Adrenal gland (tissue), 12 donors: ENCODE data around the gene SYNPO2. TPM values are rescaled to one million over a fixed set of nuclear protein-coding genes. Genes with fewer than 3 reads are reported as not detected.
"Not testable (repeated sequence)": the region's sequence is repeated elsewhere in the genome, so short reads cannot be mapped to it uniquely, and the experiment has no call there.

Source experiments
- DNase-seq, 7 donors: peaks; one replicate each; pipeline ENCODE4 v3.0.0-alpha.2; 2019 to 2020
- H3K27ac ChIP-seq, 5 donors: fragments of 200-600 bp; sonication (generic) in 4 of 5; 1 replicate in 3 of 5; 2 replicates in 2 of 5; pipeline versions ENCODE4 v1.5.1 to v1.8.0; 2016 to 2020; ENCODE audit warnings: mild to moderate bottlenecking in 1 of 5
- H3K27me3 ChIP-seq: fragments of 200-600 bp; 2 replicates; pipeline ENCODE4 v1.8.0; 2021
- H3K36me3 ChIP-seq, 2 donors: fragments of 200-600 bp; replicated peaks in 1 of 2; 1 replicate in 1 of 2; 2 replicates in 1 of 2; pipeline versions ENCODE4 v1.5.1 to v1.8.0; 2018 to 2022
- H3K4me1 ChIP-seq, 2 donors: fragments of 200-600 bp; replicated peaks in 1 of 2; 1 replicate in 1 of 2; 2 replicates in 1 of 2; pipeline versions ENCODE4 v1.5.1 to v1.8.0; 2018 to 2021
- H3K4me3 ChIP-seq, 4 donors: fragments of 200-600 bp; sonication (generic) in 3 of 4; one replicate each; pipeline ENCODE4 v1.5.1; 2016 to 2018
- H3K9me3 ChIP-seq, 3 donors: fragments of 200-600 bp; sonication (generic) in 1 of 3; replicated peaks in 1 of 3; 1 replicate in 2 of 3; 2 replicates in 1 of 3; pipeline versions ENCODE4 v1.5.1 to v1.8.0; 2016 to 2021
- POLR2A ChIP-seq, 2 donors: fragments of 450-650 bp; IDR thresholded peaks; one replicate each; pipeline ENCODE4 v1.6.1; 2017; ENCODE audit warnings: antibody characterized with exemption in 2 of 2, mild to moderate bottlenecking in 2 of 2, moderate library complexity in 1 of 2
- WGBS, 4 donors: extraction: QIAGEN DNeasy Blood & Tissue Kit in 2 of 4; methylation state at CpG; one replicate each; pipeline versions ENCODE4 v1.1.5 to v1.1.7; 2013 to 2017; 5-methylcytosine and 5-hydroxymethylcytosine counted together
- intact Hi-C, 2 donors: fragments of 100-400 bp; cut with DNase I; formaldehyde crosslinking; loops; one replicate each; pipeline versions ENCODE4 v1.14.1 to v1.15.0; 2022 to 2023
- polyA plus RNA-seq, 3 donors: library from polyadenylated mRNA; stranded (reverse); fragments of 200-250 nt in 2 of 3; fragments of 350-450 nt in 1 of 3; fragmentation: Illumina TruSeq in 1 of 3; extraction: RNeasy Lipid Tissue Mini Kit (QIAGEN cat#74804) in 1 of 3; gene quantifications; one replicate each; pipeline ENCODE4 v1.2.3, GENCODE V29; 2013 to 2014
- total RNA-seq, 9 donors: library from RNA; depleted of rRNA in 4 of 9; stranded (reverse); fragments of >200 nt in 4 of 9; fragments of 120-200 nt in 1 of 9; fragmentation: NEBNext Ultra II Directional in 1 of 9; extraction: Animal tissue kit (Norgen Biotek cat#: 25700) in 1 of 9; gene quantifications; one replicate each; pipeline versions ENCODE4 v1.1.0 to v1.2.4, GENCODE V29; 2013 to 2023
- TF ChIP-seq, protein P1 (sequence below), 6 experiments: fragments of 450-650 bp in 4 of 6; fragments of 200-600 bp in 2 of 6; sonication (generic) in 1 of 6; IDR thresholded peaks; 1 replicate in 5 of 6; 2 replicates in 1 of 6; pipeline versions ENCODE4 v1.5.1 to v1.8.0; 2016 to 2021; ENCODE audit warnings: antibody characterized with exemption in 6 of 6, mild to moderate bottlenecking in 2 of 6, moderate library complexity in 1 of 6
- donor health status: healthy with polysubstance abuse.
- donor health status: Bipolar disorder and iron deficiency.
- donor health status: DM: yes; HTN: yes; CAD: no.
- donor health status: DM: no; HTN: no; CAD: no.
- donor health status: DM: no; HTN: no; CAD: no.
- donor health status: DM: yes; HTN: yes; CAD: no.

SYNPO2 gene
- total and polyA plus RNA-seq, 12 donors = 4.5 to 49.0 (median 18.4) TPM

DNA sequence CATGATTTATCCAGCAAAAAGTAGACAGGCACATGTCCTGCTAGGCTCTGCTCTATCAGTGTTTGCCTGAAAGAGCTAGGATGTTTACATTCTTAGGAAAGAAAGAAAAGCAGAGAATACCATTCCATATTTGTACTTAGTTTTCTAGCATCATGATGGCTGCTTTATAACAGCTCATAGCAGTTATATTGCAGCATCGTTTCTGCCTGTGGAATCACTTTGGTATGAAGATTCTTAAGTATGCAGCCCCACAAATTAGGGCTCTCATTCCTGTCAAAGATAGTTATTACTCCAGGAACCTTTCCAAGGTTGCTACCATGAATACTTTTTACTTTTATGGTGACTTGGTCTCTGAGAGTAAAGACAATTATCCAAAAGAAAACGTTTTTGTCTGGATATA, 128.0 kb downstream of the SYNPO2 start:
- no peaks in the 10 kb centered on the region for H3K36me3 ChIP-seq
- 23 to 49% (median 31%) methylated on average over 2 of the region's 2 CpGs for WGBS, 4 donors
- H3K4me1 ChIP-seq = no peaks in the 10 kb centered on the region
- H3K27ac ChIP-seq = peak overlapping the region in 2 of 5 donors; percentile 23 to 47
- intact Hi-C loops = no loop called here
- no peak for DNase-seq
- TF ChIP-seq POLR2A (IDR thresholded peaks at IDR 0.05) = no peak
- TF ChIP-seq, protein P1, sequence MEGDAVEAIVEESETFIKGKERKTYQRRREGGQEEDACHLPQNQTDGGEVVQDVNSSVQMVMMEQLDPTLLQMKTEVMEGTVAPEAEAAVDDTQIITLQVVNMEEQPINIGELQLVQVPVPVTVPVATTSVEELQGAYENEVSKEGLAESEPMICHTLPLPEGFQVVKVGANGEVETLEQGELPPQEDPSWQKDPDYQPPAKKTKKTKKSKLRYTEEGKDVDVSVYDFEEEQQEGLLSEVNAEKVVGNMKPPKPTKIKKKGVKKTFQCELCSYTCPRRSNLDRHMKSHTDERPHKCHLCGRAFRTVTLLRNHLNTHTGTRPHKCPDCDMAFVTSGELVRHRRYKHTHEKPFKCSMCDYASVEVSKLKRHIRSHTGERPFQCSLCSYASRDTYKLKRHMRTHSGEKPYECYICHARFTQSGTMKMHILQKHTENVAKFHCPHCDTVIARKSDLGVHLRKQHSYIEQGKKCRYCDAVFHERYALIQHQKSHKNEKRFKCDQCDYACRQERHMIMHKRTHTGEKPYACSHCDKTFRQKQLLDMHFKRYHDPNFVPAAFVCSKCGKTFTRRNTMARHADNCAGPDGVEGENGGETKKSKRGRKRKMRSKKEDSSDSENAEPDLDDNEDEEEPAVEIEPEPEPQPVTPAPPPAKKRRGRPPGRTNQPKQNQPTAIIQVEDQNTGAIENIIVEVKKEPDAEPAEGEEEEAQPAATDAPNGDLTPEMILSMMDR (IDR thresholded peaks at IDR 0.05) = no peak
- H3K9me3 ChIP-seq = no peaks in the 10 kb centered on the region
- no peak overlapping the region for H3K4me3 ChIP-seq
- H3K27me3 ChIP-seq = no peaks in the 10 kb centered on the region

DNA sequence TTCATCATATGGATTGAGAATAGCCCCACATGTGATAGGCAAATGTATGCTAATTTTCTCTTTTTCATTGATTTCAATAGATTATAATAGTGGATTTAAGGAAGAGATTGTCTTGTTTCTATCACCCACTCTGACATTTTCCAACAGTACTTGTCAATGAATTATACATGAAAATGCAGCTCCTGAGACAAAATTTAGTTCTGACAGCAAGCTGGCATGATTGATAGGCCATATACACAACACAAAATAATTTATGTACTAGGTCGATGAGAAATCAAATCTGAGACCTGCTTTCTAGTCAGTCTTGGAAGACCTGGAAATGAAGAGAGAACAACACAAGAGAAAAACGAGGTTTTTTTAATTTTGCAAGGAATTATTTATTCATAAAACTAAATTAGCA, 129.0 kb downstream of the SYNPO2 start:
- no peak overlapping the region for H3K27ac ChIP-seq

DNA sequence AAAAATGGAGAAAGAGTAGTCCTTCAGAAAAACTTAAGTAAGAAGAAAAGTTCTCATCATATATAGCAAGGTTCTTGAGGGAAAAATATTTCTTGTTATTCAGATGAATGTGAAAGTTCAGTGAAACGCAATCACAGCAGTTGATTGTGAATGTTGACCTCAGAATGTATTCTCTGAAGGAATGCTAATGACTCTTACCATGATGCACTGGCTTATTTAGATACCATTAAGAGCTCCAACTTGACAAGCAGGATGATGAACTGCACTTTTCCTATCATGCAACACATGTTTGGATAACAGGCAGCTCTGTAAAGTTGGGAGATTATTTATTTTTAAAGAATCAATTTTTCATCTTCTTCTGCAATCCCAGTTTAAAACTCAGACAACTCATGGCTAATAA, 131.5 kb downstream of the SYNPO2 start:
- Histone ChIP-seq H3K4me3 (no peak overlapping the region), H3K36me3 (no peaks in the 10 kb centered on the region), H3K9me3 (no peaks in the 10 kb centered on the region), H3K27ac (peak overlapping the region in 2 of 5 donors; percentile 21 to 24), H3K4me1 (peaks cover 0 to 5% of the 10 kb centered on the region in 2 donors), H3K27me3 (no peaks in the 10 kb centered on the region)
- intact Hi-C loops = no loop called here
- TF ChIP-seq, protein P1 (IDR thresholded peaks at IDR 0.05) = no peak
- no peak for TF ChIP-seq POLR2A (IDR thresholded peaks at IDR 0.05)
- no peak for DNase-seq
- WGBS, 4 donors = 41 to 48% (median 45%) methylated on average over 1 of the region's 1 CpG

More for the DNA sequence above, 129.0 kb downstream of the SYNPO2 start:
- WGBS, 4 donors = 57 to 77% (median 71%) methylated on average over 2 of the region's 2 CpGs
- H3K36me3 ChIP-seq = no peaks in the 10 kb centered on the region
- no peak for TF ChIP-seq POLR2A (IDR thresholded peaks at IDR 0.05)
- TF ChIP-seq, protein P1 (IDR thresholded peaks at IDR 0.05) = no peak
- intact Hi-C loops = no loop called here
- H3K4me1 ChIP-seq = no peaks in the 10 kb centered on the region
- no peaks in the 10 kb centered on the region for H3K9me3 ChIP-seq
- no peak for DNase-seq
- H3K4me3 ChIP-seq = no peak overlapping the region
- no peaks in the 10 kb centered on the region for H3K27me3 ChIP-seq

DNA sequence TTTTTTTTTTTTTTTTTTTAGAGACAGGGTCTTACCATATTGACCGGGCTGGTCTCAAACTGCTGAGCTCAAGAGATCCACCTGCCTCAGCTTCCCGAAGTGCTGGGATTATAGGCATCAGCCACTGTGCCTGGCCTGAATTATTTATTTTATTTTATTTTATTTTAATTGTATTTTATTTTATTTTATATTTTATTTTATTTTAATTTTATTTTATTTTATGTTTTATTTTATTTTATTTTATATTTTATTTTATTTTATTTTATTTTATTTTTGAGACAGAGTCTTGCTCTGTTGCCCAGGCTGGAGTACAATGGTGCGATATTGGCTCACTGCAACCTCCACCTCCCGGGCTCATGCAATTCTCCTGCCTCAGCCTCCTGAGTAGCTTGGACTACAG, 133.9 kb downstream of the SYNPO2 start:
- H3K36me3 ChIP-seq = not testable (repeated sequence)

DNA sequence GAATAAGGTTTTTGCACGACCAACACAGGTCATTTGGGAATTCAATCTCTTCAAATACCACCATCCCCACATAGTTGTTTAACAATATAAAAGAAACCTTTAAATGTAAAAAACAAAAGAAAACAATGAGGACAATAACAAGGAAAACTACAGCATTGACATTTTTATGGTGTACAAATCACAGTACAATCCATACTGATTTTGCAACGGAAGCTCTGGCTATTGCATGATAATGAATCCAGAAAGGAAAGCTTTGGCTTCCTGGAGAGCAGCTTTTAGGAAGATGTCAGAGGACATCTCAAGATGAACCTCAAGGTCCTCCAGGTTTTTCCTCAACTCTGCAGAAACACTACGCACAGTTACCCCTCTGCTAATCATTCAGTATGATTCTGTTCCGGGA, 135.4 kb downstream of the SYNPO2 start:
- H3K27me3 ChIP-seq = no peaks in the 10 kb centered on the region
- no peak overlapping the region for H3K4me3 ChIP-seq
- H3K4me1 ChIP-seq = peaks cover 0 to 13% of the 10 kb centered on the region in 2 donors
- whole genome bisulfite sequencing, 4 donors = 81 to 90% (median 87%) methylated on average over 4 of the region's 4 CpGs
- intact Hi-C loops = no loop called here
- DNase-seq = no peak
- no peaks in the 10 kb centered on the region for H3K36me3 ChIP-seq
- H3K27ac ChIP-seq = no peak overlapping the region
- H3K9me3 ChIP-seq = no peaks in the 10 kb centered on the region
- TF ChIP-seq, protein P1 (IDR thresholded peaks at IDR 0.05) = no peak
- no peak for TF ChIP-seq POLR2A (IDR thresholded peaks at IDR 0.05)

More for the DNA sequence above, 133.9 kb downstream of the SYNPO2 start:
- H3K27me3 ChIP-seq, H3K4me3 ChIP-seq, H3K9me3 ChIP-seq, DNase-seq, intact Hi-C loops, H3K27ac ChIP-seq: not testable (repeated sequence)
- H3K4me1 ChIP-seq = peaks cover 0 to 13% of the 10 kb centered on the region in 2 donors
- 91 to 97% (median 94%) methylated on average over 4 of the region's 4 CpGs for WGBS, 4 donors
